Measurements from ENCODE around the gene CDKAL1.

Gene CDKAL1

DNA sequence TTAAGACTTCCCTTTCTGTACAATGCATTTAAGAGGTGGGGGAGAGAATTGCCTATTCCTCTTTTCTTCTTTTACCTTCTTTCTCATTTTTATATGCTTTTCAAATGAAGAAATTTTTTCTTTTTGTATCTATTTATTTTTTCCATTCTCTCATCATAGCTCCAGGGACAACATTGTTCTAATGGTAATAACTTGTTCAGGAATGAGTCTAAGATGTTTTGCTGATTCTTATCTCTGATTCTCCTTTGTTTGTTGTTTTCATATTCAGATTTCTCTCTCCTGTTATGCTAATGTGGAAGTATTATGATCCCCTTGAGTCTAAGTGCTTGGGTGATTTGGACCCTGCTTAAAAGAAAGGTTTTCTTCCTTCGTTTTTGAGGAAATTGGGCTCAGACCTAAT is 451.6 kb downstream of the CDKAL1 start:
- no peak overlapping the region for H3K4me3 ChIP-seq (replicated peaks; ENCODE audit: low read depth, low read length)

DNA sequence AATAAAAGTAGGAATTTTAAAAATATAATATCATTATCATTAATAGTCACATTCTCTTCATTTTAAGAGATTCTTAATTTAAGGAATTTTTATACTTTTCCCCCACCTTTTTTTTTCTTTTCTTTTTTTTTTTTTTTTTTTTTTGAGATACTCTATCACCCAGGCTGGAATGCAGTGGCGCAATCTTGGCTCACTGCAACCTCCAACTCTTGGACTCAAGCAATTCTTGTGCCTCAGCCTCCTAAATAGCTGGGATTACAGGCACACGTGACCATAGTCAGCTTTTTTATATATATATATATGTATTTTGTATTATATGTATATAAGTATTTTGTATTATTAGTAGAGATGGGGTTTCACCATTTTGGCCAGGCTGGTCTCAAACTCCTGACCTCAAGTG is 457.7 kb downstream of the CDKAL1 start:
- TF ChIP-seq, protein P1, sequence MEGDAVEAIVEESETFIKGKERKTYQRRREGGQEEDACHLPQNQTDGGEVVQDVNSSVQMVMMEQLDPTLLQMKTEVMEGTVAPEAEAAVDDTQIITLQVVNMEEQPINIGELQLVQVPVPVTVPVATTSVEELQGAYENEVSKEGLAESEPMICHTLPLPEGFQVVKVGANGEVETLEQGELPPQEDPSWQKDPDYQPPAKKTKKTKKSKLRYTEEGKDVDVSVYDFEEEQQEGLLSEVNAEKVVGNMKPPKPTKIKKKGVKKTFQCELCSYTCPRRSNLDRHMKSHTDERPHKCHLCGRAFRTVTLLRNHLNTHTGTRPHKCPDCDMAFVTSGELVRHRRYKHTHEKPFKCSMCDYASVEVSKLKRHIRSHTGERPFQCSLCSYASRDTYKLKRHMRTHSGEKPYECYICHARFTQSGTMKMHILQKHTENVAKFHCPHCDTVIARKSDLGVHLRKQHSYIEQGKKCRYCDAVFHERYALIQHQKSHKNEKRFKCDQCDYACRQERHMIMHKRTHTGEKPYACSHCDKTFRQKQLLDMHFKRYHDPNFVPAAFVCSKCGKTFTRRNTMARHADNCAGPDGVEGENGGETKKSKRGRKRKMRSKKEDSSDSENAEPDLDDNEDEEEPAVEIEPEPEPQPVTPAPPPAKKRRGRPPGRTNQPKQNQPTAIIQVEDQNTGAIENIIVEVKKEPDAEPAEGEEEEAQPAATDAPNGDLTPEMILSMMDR (IDR thresholded peaks at IDR 0.05; ENCODE audit: low read length, missing control alignments) = no peak
- DNase-seq (ENCODE audit: low read depth) = peak; percentile 34
- H3K4me3 ChIP-seq (replicated peaks; ENCODE audit: low read depth, low read length) = no peak overlapping the region

More for the DNA sequence above, 451.6 kb downstream of the CDKAL1 start:
- DNase-seq (ENCODE audit: low read depth) = no peak
- TF ChIP-seq, protein P1 (IDR thresholded peaks at IDR 0.05; ENCODE audit: low read length, missing control alignments) = no peak

DNA sequence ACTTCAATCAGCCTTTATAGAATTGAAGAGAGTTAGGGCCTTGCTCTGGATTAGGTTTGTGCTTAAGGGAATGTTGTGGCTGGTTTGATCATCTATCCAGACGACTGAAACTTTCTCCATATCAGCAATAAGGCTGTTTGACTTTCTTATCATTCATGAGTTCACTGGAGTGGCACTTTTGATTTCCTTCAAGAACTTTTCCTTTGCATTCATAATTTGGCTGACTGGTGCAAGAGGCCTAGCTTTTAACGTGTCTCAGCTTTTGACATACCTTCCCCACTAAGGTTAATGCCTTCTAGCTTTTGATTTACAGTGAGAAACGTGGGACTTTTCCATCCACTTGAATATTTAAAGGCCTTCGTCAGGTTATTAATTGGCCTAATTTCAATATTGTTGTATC is 461.8 kb downstream of the CDKAL1 start:
- TF ChIP-seq, protein P1 (IDR thresholded peaks at IDR 0.05; ENCODE audit: low read length, missing control alignments) = no peak
- no peak overlapping the region for H3K4me3 ChIP-seq (replicated peaks; ENCODE audit: low read depth, low read length)
- no peak for DNase-seq (ENCODE audit: low read depth)

DNA sequence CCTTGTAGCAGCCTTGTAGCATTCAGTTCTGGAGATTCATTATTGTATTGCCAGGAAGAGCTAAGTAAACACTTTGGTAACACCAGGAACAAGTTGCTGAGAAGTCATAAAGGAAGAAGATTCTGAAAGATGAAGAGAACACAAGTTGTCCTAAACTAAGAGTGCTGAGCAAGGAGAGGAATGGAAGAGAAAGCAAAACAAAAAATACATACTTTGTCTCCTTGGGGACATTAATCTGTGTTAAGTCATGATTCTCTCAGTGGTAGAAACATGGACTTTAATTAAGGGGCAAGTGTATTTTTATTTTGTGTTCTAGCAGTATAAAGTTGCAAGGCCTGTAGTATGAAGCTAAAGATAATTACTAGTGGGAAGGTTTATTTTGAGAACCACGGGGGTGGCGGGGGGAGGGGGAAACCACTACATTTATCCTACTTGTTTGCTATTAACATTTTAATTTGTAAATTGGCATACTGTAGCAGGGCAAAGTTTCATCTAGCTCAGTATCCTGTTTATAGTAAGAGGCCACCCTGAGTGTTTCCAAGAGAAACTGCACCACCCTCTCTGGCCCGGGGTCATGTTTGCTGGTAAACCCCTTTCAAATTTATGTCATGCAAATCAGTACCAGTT is 463.0 kb downstream of the CDKAL1 start:
- TF ChIP-seq, protein P1 (IDR thresholded peaks at IDR 0.05; ENCODE audit: low read length, missing control alignments) = no peak
- DNase-seq (ENCODE audit: low read depth) = no peak
- no peak overlapping the region for H3K4me3 ChIP-seq (replicated peaks; ENCODE audit: low read depth, low read length)

DNA sequence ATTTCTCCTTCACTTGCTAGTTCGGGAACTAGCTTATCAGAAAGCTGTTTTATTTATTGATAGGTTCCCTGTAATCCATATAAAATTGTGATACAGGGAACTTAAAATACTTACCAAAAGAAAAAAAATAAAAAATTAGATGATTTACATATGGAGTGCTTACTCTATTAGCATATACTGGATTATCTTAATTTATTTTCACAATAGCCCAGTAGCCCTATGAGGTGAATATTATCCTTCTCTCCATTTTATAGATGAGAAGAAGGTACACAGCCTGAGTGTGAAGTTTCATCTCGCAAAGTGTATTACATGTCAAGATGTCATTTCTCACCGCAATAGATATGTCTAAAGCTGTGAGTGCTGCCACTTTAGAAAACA is 463.5 kb downstream of the CDKAL1 start:
- DNase-seq (ENCODE audit: low read depth) = no peak
- no peak overlapping the region for H3K4me3 ChIP-seq (replicated peaks; ENCODE audit: low read depth, low read length)
- TF ChIP-seq, protein P1 (IDR thresholded peaks at IDR 0.05; ENCODE audit: low read length, missing control alignments) = no peak

DNA sequence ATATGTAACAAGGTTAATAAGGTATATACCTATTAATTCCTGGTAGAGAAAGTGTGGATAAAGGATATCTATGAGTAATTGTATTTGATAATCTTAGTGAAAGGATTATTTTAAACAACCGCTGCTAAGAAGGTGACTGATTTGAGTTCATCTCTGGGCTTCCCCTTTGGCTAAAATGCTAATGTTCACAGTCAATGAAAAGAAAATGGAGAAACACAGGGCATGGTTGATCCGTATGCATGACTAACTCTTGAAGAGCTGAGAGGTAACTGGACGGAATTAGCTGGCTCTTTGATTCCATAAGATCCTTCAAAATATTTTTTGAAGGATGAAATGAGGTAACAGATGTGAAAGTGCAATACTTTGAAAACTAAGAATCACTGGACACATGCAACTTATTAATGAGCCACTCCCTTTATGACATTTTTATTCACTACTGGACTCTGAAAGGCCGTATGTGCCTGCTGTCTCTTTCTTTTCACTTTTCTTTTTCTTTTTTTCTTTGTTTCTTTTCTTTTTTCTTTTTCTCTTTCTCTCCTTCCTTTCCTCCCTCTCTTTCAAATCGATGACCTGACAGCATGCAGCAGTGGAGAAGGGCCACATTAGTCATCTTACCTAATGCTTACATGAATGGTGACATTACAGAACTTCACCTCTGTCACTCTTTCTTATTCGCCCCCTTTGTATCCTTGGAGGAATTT is 464.6 kb downstream of the CDKAL1 start:
- no peak overlapping the region for H3K4me3 ChIP-seq (replicated peaks; ENCODE audit: low read depth, low read length)
- DNase-seq (ENCODE audit: low read depth) = no peak
- TF ChIP-seq, protein P1 (IDR thresholded peaks at IDR 0.05; ENCODE audit: low read length, missing control alignments) = no peak
